ACHN (cell line): ENCODE data around the gene UBE2I.

Experiments used
- DNase-seq: peaks from one replicate; pipeline ENCODE4 v3.0.0-alpha.2; 2015
- in situ Hi-C: cut with HindIII; loops from 2 replicates; pipeline ENCODE4 v1.10.0; 2017; ENCODE audit warnings: low sequenced_read_pairs, low pct_ligation_motif_present, low pct_unique_long_range_greater_than_20kb

Gene UBE2I

GRCh38 chr16:1345651-1346421, 36.4 kb downstream of the UBE2I start:
- no peak for DNase-seq
- in situ Hi-C loops = no loop called here

- in situ Hi-C loops = no loop called here
- DNase-seq = peak; percentile 28
Observed at GRCh38 chr16:1346422-1347285, 37.2 kb downstream of the UBE2I start.

- no peak for DNase-seq
- in situ Hi-C loops = no loop called here
Observed at GRCh38 chr16:1347286-1347855, 37.9 kb downstream of the UBE2I start.

GRCh38 chr16:1347962-1348361, 38.5 kb downstream of the UBE2I start:
- no peak for DNase-seq
- in situ Hi-C loops = no loop called here

- in situ Hi-C loops = no loop called here
Observed at GRCh38 chr16:1348441-1348840, 39.0 kb downstream of the UBE2I start.

GRCh38 chr16:1348926-1349325, 39.5 kb downstream of the UBE2I start:
- in situ Hi-C loops = no loop called here
- DNase-seq = no peak

More at GRCh38 chr16:1348441-1348840, 39.0 kb downstream of the UBE2I start:
- no peak for DNase-seq

- in situ Hi-C loops = no loop called here
Observed at GRCh38 chr16:1349351-1349750, 39.9 kb downstream of the UBE2I start.

GRCh38 chr16:1349951-1350350, 40.5 kb downstream of the UBE2I start:
- in situ Hi-C loops = no loop called here

More at GRCh38 chr16:1349351-1349750, 39.9 kb downstream of the UBE2I start:
- no peak for DNase-seq

GRCh38 chr16:1350691-1351090, 41.3 kb downstream of the UBE2I start:
- in situ Hi-C loops = no loop called here
- DNase-seq = no peak

More at GRCh38 chr16:1349951-1350350, 40.5 kb downstream of the UBE2I start:
- DNase-seq = no peak

- DNase-seq = no peak
- in situ Hi-C loops = no loop called here
Observed at GRCh38 chr16:1351215-1351581, 41.8 kb downstream of the UBE2I start.

- in situ Hi-C loops = no loop called here
- DNase-seq = peak; percentile 92
Observed at GRCh38 chr16:1351582-1352362, 42.3 kb downstream of the UBE2I start, which contains the start of the genes GNPTG and TSR3. Gene GNPTG, plus strand, starts transcription at chr16:1351931. Its CDS starts 35 bp downstream, at chr16:1351966. Gene TSR3, minus strand, starts transcription at chr16:1351878. Its CDS starts 74 bp downstream, at chr16:1351804.

GRCh38 chr16:1354815-1355540, 45.5 kb downstream of the UBE2I start:
- no peak for DNase-seq
- in situ Hi-C loops = no loop called here

GRCh38 chr16:1355591-1355990, 46.2 kb downstream of the UBE2I start:
- no peak for DNase-seq
- in situ Hi-C loops = no loop called here

- in situ Hi-C loops = no loop called here
- DNase-seq = no peak
Observed at GRCh38 chr16:1356061-1356900, 46.8 kb downstream of the UBE2I start.

GRCh38 chr16:1357906-1358566, 48.6 kb downstream of the UBE2I start:
- in situ Hi-C loops = no loop called here
- no peak for DNase-seq

GRCh38 chr16:1361685-1362360, 52.4 kb downstream of the UBE2I start:
- in situ Hi-C loops = no loop called here
- no peak for DNase-seq
